Measurements from ENCODE around the gene RTL9. TPM values are rescaled to one million over a fixed set of nuclear protein-coding genes. Genes with fewer than 3 reads are reported as not detected.

Gene RTL9
- total and polyA plus RNA-seq, 9 of the 15 experiments (the other 6 are each of a cell fraction or from before 2014, with no cell fraction given), result 0.04 to 0.35 (median 0.13) TPM; not detected in 1

- TF ChIP-seq ZNF384 (IDR thresholded peaks at IDR 0.05; ENCODE audit: low read depth, low read length) (no peak), MTA1 (IDR thresholded peaks at IDR 0.05; ENCODE audit: borderline replicate concordance) (no peak), MYC (IDR thresholded peaks at IDR 0.05; ENCODE audit: low read depth, low read length) (peak; percentile 36; the same call in 1 of the 2 replicates), MYC (CRISPR knock-in tag; IDR thresholded peaks at IDR 0.05; ENCODE audit: borderline replicate concordance, low read depth) (no peak), GATAD2A (IDR thresholded peaks at IDR 0.05) (no peak), MEF2D (tag; conservative IDR thresholded peaks at IDR 0.05; ENCODE audit: low read depth) (no peak), POLR3A (IDR thresholded peaks at IDR 0.05; ENCODE audit: borderline replicate concordance, extremely low read depth, insufficient read depth, insufficient read length) (no peak), ZNF398 (CRISPR knock-in tag; IDR thresholded peaks at IDR 0.05) (no peak), ZNF511 (CRISPR knock-in tag; IDR thresholded peaks at IDR 0.05) (no peak), ELF2 (CRISPR knock-in tag; IDR thresholded peaks at IDR 0.05) (no peak), TRIM24 (IDR thresholded peaks at IDR 0.05) (peak in 1 of 2 experiments; percentile 68; a peak in 2 of 4 replicates), HMG20B (CRISPR knock-in tag; IDR thresholded peaks at IDR 0.05) (no peak), ZNF121 (CRISPR knock-in tag; conservative IDR thresholded peaks at IDR 0.05) (no peak), ASH1L (IDR thresholded peaks at IDR 0.05; ENCODE audit: borderline replicate concordance, low read depth, partially characterized antibody) (no peak), OTX1 (CRISPR knock-in tag; IDR thresholded peaks at IDR 0.05) (no peak), SRSF7 (optimal IDR thresholded peaks at IDR 0.05; ENCODE audit: low read depth, low read length) (no peak), ELK1 (CRISPR knock-in tag; IDR thresholded peaks at IDR 0.05) (no peak), MTA3 (IDR thresholded peaks at IDR 0.05; ENCODE audit: borderline replicate concordance) (0 out of 2 replicates have a peak, but pooled peaks have one; percentile 37), DDX20 (tag; IDR thresholded peaks at IDR 0.05; ENCODE audit: low read depth) (no peak), BACH1 (tag; IDR thresholded peaks at IDR 0.05) (no peak), FOXM1 (IDR thresholded peaks at IDR 0.05; ENCODE audit: low read depth) (no peak), FOXM1 (CRISPR knock-in tag; IDR thresholded peaks at IDR 0.05; ENCODE audit: low read depth) (no peak), SIN3A (IDR thresholded peaks at IDR 0.05; ENCODE audit: borderline replicate concordance in 2 of 2, control insufficient read depth in 1 of 2, low read depth in 2 of 2, low read length in 2 of 2) (no peak), KDM5B (IDR thresholded peaks at IDR 0.05; ENCODE audit: insufficient replicate concordance, low read depth, low read length) (no peak)
These were observed 17.2 kb upstream of the RTL9 start (continued) for GRCh38 chrX:110341189-110342035.

Measured in K562 (cell line).